ENCODE data around the gene THEMIS2. TPM values are rescaled to one million over a fixed set of nuclear protein-coding genes. Genes with fewer than 3 reads are reported as not detected.
A peak's percentile ranks its signal among the peaks of the same experiment; 100 is the strongest.

The THEMIS2 gene
- total RNA-seq, 1 experiment from 2014 or later = 17.2 TPM

DNA sequence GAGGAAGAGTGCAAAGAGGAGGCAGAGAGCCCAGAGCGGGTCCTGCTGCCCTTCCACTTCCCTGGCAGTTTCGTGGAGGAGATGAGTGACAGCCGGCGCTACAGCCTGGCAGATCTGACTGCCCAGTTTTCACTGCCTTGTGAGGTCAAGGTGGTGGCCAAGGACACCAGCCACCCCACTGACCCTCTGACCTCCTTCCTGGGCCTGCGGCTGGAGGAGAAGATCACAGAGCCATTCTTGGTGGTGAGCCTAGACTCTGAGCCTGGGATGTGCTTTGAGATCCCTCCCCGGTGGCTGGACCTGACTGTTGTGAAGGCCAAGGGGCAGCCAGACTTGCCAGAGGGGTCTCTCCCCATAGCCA lies 10.2 kb downstream of the THEMIS2 start:
- H4K20me1 ChIP-seq (ENCODE audit: control insufficient read depth, insufficient read depth, insufficient read length) = no peaks in the 10 kb centered on the region
- no peak overlapping the region for H2BK12ac ChIP-seq (ENCODE audit: insufficient read length, low read depth, low read length)
- Mint-ChIP-seq H3K4me1 (no peaks in the 10 kb centered on the region), H3K4me3 (no peak overlapping the region), H3K9me3 (no peaks in the 10 kb centered on the region), H3K36me3 (ENCODE audit: insufficient read depth in 1 of 3, low read depth in 3 of 3) (peaks cover 0 to 63% (median 45%) of the 10 kb centered on the region in 3 experiments; a peak in 6 of 7 replicates), H3K27me3 (ENCODE audit: low read depth) (no peaks in the 10 kb centered on the region; the same call in 1 of the 2 replicates), H3K27ac (peak overlapping the region in 1 of 3 experiments; percentile 74; a peak in 1 of 7 replicates)
- no peaks in the 10 kb centered on the region for H3K9me3 ChIP-seq (ENCODE audit: control insufficient read depth, low read depth, low read length)
- no peak overlapping the region for H3K4ac ChIP-seq (ENCODE audit: low read depth, low read length)
- no peaks in the 10 kb centered on the region for H3K79me1 ChIP-seq (ENCODE audit: insufficient read depth, low read depth, low read length, poor library complexity, severe bottlenecking)
- no peak overlapping the region for H2BK15ac ChIP-seq (ENCODE audit: low read depth, low read length)
- H3K79me2 ChIP-seq (ENCODE audit: insufficient read depth, low read length) = no peaks in the 10 kb centered on the region
- no peak overlapping the region for H2BK20ac ChIP-seq (ENCODE audit: low read depth, low read length, poor library complexity, severe bottlenecking)
- no peak overlapping the region for H3T11ph ChIP-seq (ENCODE audit: low read length)
- H2BK5ac ChIP-seq (ENCODE audit: insufficient read length, low read length) = no peak overlapping the region
- DNase-seq = no peak
- H4K5ac ChIP-seq (ENCODE audit: insufficient read length, low read depth, low read length) = no peak overlapping the region
- H4K91ac ChIP-seq (ENCODE audit: insufficient read length, low read depth, low read length) = no peak overlapping the region
- H2AK5ac ChIP-seq (ENCODE audit: insufficient read length, low read length) = no peak overlapping the region
- H3K23ac ChIP-seq (ENCODE audit: insufficient read length, low read depth, low read length) = no peak overlapping the region
- TF ChIP-seq, protein P1, sequence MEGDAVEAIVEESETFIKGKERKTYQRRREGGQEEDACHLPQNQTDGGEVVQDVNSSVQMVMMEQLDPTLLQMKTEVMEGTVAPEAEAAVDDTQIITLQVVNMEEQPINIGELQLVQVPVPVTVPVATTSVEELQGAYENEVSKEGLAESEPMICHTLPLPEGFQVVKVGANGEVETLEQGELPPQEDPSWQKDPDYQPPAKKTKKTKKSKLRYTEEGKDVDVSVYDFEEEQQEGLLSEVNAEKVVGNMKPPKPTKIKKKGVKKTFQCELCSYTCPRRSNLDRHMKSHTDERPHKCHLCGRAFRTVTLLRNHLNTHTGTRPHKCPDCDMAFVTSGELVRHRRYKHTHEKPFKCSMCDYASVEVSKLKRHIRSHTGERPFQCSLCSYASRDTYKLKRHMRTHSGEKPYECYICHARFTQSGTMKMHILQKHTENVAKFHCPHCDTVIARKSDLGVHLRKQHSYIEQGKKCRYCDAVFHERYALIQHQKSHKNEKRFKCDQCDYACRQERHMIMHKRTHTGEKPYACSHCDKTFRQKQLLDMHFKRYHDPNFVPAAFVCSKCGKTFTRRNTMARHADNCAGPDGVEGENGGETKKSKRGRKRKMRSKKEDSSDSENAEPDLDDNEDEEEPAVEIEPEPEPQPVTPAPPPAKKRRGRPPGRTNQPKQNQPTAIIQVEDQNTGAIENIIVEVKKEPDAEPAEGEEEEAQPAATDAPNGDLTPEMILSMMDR (conservative IDR thresholded peaks at IDR 0.05) = no peak
- no peak overlapping the region for H3K4me2 ChIP-seq (ENCODE audit: insufficient read depth, insufficient read length, low read length)
- no peak overlapping the region for H4K8ac ChIP-seq (replicated peaks; ENCODE audit: insufficient read length, low read depth, low read length)
- H3K23me2 ChIP-seq (ENCODE audit: insufficient read length, low read depth, low read length, poor library complexity, severe bottlenecking) = no peaks in the 10 kb centered on the region
- H3K9ac ChIP-seq (ENCODE audit: extremely low read depth, insufficient read length, low read length) = no peak overlapping the region
- no peak overlapping the region for H3K14ac ChIP-seq (ENCODE audit: insufficient read depth, low read length)
- no peak overlapping the region for H2BK120ac ChIP-seq (ENCODE audit: low read depth, low read length, poor library complexity, severe bottlenecking)
- no peak overlapping the region for H2AFZ ChIP-seq (ENCODE audit: low read length)
- H3K27ac ChIP-seq (ENCODE audit: insufficient read length, low read depth, low read length) = no peak overlapping the region
- WGBS (ENCODE audit: extremely low coverage, insufficient read length, low lambda C conversion rate) = no CpG with 5 or more reads among the region's 6 CpGs
- H3K4me1 ChIP-seq (ENCODE audit: insufficient read depth, low read length) = no peaks in the 10 kb centered on the region
- H3K27me3 ChIP-seq (ENCODE audit: insufficient read depth, low read length) = no peaks in the 10 kb centered on the region
- H3K56ac ChIP-seq (ENCODE audit: insufficient read length, low read depth, low read length) = no peak overlapping the region
- H3K18ac ChIP-seq (ENCODE audit: insufficient read length, low read depth, low read length) = no peak overlapping the region

Data from H9 (cell line).